Middle frontal gyrus (tissue), 1 donor: Measurements from ENCODE around the gene PRTG.

ENCODE experiments used
- DNase-seq: peaks from one replicate; pipeline ENCODE4 v3.0.0-alpha.2; 2015; ENCODE audit warnings: low spot score; ENCODE audit errors: extremely low spot score

Gene PRTG

DNA sequence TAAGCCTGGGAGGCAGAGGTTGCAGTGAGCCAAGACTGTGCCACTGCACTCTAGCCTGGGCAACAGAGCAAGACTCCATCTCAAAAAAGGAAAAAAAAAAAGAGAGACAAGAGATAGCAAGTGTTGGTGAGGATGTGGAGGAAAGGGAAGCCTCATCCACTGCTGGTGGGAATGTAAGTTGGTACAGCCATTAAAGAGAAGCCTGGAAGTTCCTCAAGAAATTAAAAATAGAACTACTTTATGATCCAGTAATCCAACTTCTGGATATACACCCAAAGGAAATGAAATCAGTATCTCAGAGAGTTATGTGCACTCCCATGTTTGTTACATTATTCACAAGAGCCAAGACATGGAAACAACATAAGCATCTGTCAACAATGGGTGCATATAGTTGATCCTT lies 169.7 kb downstream of the PRTG start:
- no peak for DNase-seq

DNA sequence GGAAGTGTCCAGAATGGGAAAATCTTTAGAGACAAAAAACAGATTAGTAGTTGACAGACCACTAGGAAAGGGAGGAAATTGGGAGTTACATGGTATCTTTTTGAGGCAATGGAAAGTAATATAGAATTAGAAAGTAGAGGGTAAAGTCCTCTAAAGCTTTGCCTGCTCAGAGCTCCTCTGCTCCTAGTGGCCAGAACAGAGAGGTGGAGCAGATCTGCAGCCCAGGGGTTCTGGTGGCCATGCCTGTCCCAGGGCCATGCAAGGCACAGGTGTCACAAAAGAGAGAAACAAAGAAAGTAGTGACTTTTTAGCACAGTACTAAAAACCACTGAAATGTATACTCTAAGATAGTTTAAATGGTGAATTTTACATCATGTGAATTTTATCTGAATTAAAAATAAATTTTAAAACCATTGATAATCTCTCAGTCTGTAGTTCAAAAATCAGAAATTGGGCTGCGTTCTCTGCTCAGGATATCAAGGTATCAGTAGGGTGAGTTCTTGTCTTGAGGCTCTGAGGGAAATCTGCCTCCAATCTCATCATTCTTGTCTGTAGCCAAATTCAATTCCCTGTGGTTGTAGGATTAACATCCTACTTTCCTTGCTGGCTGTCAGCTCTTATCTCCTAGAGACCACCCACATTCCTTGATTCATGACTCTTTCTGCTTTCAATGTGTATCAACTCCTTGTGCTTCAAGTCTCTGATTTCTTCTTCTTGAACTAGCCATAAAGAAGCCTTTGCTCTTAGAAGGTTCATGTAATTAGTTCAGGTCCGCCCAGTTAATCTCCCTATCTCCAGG lies 178.4 kb downstream of the PRTG start:
- no peak for DNase-seq

DNA sequence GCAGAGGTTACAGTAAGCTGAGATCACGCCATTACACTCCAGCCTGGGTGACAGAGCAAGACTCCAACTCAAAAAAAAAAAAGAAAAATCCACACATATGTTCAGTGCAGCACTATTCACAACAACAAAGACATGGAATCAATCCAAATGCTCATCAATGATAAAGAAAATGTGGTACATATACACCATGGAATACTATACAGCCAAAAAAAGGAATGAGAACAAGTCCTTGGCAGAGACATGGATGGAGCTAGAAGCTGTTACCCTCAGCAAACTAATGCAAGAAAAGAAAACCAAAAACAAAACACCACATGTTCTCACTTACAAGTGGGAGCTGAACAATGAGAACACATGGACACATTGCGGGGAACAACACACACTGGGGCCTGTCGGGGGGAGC lies 180.4 kb downstream of the PRTG start:
- no peak for DNase-seq
